Loucy (cell line): Measurements from ENCODE around the gene EVI5.

Experiments used
- H2AFZ ChIP-seq: fragments of 200-600 bp; sonication (generic); 2 replicates; pipeline ENCODE4 v1.6.0; 2016; ENCODE audit warnings: antibody characterized with exemption, mild to moderate bottlenecking, low read length, moderate library complexity
- H3F3A ChIP-seq: fragments of 200-600 bp; 2 replicates; pipeline ENCODE4 v1.6.0; 2016; ENCODE audit warnings: antibody characterized with exemption, low read depth, mild to moderate bottlenecking
- H3K27me3 ChIP-seq: fragments of 200-600 bp; sonication (generic); 2 replicates; pipeline ENCODE4 v1.6.1; 2014; ENCODE audit warnings: low read length, mild to moderate bottlenecking; ENCODE audit not compliant: insufficient read depth, poor library complexity, severe bottlenecking
- H3K36me3 ChIP-seq: fragments of 200-600 bp; sonication (generic); 2 replicates; pipeline ENCODE4 v1.6.1; 2016; ENCODE audit warnings: low read length; ENCODE audit not compliant: insufficient read depth
- H3K4me1 ChIP-seq: fragments of 200-600 bp; sonication (generic); 2 replicates; pipeline ENCODE4 v1.5.1; 2014; ENCODE audit warnings: low read length, mild to moderate bottlenecking; ENCODE audit not compliant: insufficient read depth, poor library complexity, severe bottlenecking
- H3K4me2 ChIP-seq: fragments of 200-600 bp; sonication (generic); 2 replicates; pipeline ENCODE4 v1.6.0; 2014; ENCODE audit warnings: antibody characterized with exemption, low read length, low read depth, mild to moderate bottlenecking; ENCODE audit not compliant: poor library complexity, severe bottlenecking
- H3K4me3 ChIP-seq: fragments of 200-600 bp; sonication (generic); 2 replicates; pipeline ENCODE4 v1.5.1; 2014; ENCODE audit warnings: low read length, mild to moderate bottlenecking, mixed read lengths; ENCODE audit not compliant: poor library complexity, severe bottlenecking
- H3K79me2 ChIP-seq: fragments of 200-600 bp; sonication (generic); 2 replicates; pipeline ENCODE4 v1.6.1; 2014; ENCODE audit warnings: low read length; ENCODE audit not compliant: insufficient read depth
- H3K9ac ChIP-seq: fragments of 200-600 bp; sonication (generic); 2 replicates; pipeline ENCODE4 v1.6.0; 2014; ENCODE audit warnings: mild to moderate bottlenecking, low read depth, low read length, moderate library complexity; ENCODE audit not compliant: poor library complexity, severe bottlenecking
- H3K9me2 ChIP-seq: fragments of 200-600 bp; sonication (generic); replicated peaks from 2 replicates; pipeline ENCODE4 v1.6.1; 2016; ENCODE audit warnings: low read depth, low read length, mixed read lengths
- H3K9me3 ChIP-seq: fragments of 200-600 bp; sonication (generic); 2 replicates; pipeline ENCODE4 v1.6.1; 2014; ENCODE audit warnings: mild to moderate bottlenecking, antibody characterized with exemption, low read length, low read depth; ENCODE audit not compliant: insufficient read depth
- H4K20me1 ChIP-seq: fragments of 200-600 bp; sonication (generic); 2 replicates; pipeline ENCODE4 v1.6.0; 2014; ENCODE audit warnings: antibody characterized with exemption, low read length, mild to moderate bottlenecking; ENCODE audit not compliant: insufficient read depth, poor library complexity, severe bottlenecking
- CTCF ChIP-seq: fragments of 200-600 bp; sonication (generic); conservative IDR thresholded peaks from 2 replicates; pipeline ENCODE4 v1.5.1; 2014; ENCODE audit warnings: mild to moderate bottlenecking, antibody characterized with exemption, low read length
- EZH2phosphoT487 ChIP-seq: fragments of 200-600 bp; IDR thresholded peaks from 2 replicates; pipeline ENCODE4 v1.6.1; 2018; ENCODE audit warnings: antibody characterized with exemption, mild to moderate bottlenecking, moderate library complexity, borderline replicate concordance

EVI5 gene

GRCh38 chr1:92739669-92740524, 45.0 kb downstream of the EVI5 start:
- H3K4me2 ChIP-seq: no peak overlapping the region
- H3K27me3 ChIP-seq: no peaks in the 10 kb centered on the region
- no peaks in the 10 kb centered on the region for H3K9me2 ChIP-seq
- no peak overlapping the region for H2AFZ ChIP-seq
- TF ChIP-seq CTCF: no peak
- no peak for TF ChIP-seq EZH2phosphoT487
- no peak overlapping the region for H3K4me3 ChIP-seq
- H3K79me2 ChIP-seq: no peaks in the 10 kb centered on the region
- no peaks in the 10 kb centered on the region for H4K20me1 ChIP-seq
- no peaks in the 10 kb centered on the region for H3K36me3 ChIP-seq
- H3K9me3 ChIP-seq: no peaks in the 10 kb centered on the region
- H3K9ac ChIP-seq: no peak overlapping the region
- no peaks in the 10 kb centered on the region for H3F3A ChIP-seq
- H3K4me1 ChIP-seq: no peaks in the 10 kb centered on the region

GRCh38 chr1:92736395-92736794, 48.5 kb downstream of the EVI5 start:
- Histone ChIP-seq H3K9me3 (no peaks in the 10 kb centered on the region), H3K4me1 (no peaks in the 10 kb centered on the region), H3F3A (no peaks in the 10 kb centered on the region), H3K9ac (no peak overlapping the region), H3K4me3 (no peak overlapping the region), H3K27me3 (no peaks in the 10 kb centered on the region), H2AFZ (no peak overlapping the region), H3K79me2 (no peaks in the 10 kb centered on the region), H4K20me1 (no peaks in the 10 kb centered on the region), H3K36me3 (no peaks in the 10 kb centered on the region), H3K4me2 (no peak overlapping the region), H3K9me2 (no peaks in the 10 kb centered on the region)
- TF ChIP-seq CTCF (peak; percentile 64), EZH2phosphoT487 (no peak)

GRCh38 chr1:92730476-92730875, 54.4 kb downstream of the EVI5 start:
- no peak overlapping the region for H3K4me2 ChIP-seq

More at GRCh38 chr1:92730476-92730875, 54.4 kb downstream of the EVI5 start:
- Histone ChIP-seq H3K9me2 (no peaks in the 10 kb centered on the region), H2AFZ (no peak overlapping the region), H3K4me1 (no peaks in the 10 kb centered on the region), H4K20me1 (no peaks in the 10 kb centered on the region), H3K9ac (no peak overlapping the region), H3K79me2 (no peaks in the 10 kb centered on the region), H3K9me3 (no peaks in the 10 kb centered on the region), H3K36me3 (no peaks in the 10 kb centered on the region), H3K4me3 (no peak overlapping the region), H3F3A (no peaks in the 10 kb centered on the region), H3K27me3 (no peaks in the 10 kb centered on the region)
- TF ChIP-seq EZH2phosphoT487 (no peak), CTCF (no peak)
